Fibroblast of skin of left biceps (primary cell): ENCODE measurements around the gene ABCC11.

ENCODE experiments used
- DNase-seq, 2 experiments: peaks; one replicate each; pipeline ENCODE4 v3.0.0-alpha.2; 2013; ENCODE audit warnings: low read depth in 2 of 2

ABCC11 gene

DNA sequence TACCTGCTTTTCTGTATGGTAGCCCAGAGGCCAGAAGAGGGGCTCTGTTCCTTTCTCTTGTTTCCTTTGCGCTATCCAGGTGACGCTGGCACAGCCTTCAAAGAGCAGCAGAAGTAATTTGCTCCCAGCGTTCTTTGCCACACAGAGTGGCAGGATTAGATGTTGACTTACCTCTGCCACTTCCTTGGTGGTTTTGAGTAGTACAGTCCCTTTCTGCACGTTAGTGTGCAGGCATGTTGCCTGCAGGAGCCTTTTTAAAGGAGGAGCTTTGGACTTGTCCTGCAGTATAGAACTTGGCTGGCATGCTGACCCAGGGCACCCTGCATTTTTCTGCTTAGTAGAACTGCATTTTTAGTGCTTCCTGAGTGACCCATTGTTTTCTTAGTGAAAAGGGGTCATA, at the start of gene ABCC11:
TSS of gene ABCC11 (minus strand) at position 229 of the 400 bp plus-strand sequence. CDS start 15,618 bp downstream, outside the sequence.
- DNase-seq, result no peak

GRCh38 chr16:48295488-48296281, 48.3 kb upstream of the ABCC11 start:
- DNase-seq, result no peak

DNA sequence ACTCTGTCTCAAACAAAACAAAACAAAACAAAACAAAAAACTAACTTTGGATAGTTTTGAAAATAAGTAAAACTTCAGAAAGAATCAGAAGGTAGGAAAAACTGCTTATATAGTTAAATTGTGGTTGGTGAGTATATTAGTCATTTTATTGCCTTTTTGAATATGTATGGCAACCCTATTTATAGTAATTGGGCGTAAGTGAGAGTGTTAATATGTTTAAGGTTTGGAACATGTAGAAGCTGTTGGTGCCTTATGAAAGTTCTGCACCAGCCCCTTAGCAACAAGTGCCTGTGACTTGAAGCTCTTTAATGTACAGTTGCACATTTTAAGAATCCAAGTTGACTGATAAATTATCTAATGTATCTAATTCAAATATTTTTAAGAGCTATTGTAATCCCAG, 47.4 kb upstream of the ABCC11 start:
- DNase-seq, result no peak

DNA sequence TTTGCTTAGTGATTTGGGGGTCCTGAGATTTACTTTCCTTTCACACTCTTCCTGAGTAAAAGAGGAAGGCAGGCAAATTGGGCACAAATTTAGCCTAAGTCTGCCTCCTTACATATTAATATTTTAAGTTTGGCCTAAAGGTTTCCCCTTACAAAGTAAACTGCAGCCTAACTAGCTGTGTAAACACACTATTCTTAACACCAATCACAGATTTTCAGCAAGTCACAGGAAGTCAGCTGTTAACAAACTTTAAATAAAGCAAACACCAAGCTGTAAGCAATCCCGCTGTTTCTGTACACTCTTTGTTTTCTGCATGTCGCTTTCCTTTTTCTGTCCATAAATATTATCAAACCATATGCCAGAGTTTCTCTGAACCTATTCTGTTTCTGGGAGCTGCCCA, 45.1 kb upstream of the ABCC11 start:
- no peak for DNase-seq

- no peak for DNase-seq
These were observed 44.4 kb upstream of the ABCC11 start for GRCh38 chr16:48291754-48292153.

DNA sequence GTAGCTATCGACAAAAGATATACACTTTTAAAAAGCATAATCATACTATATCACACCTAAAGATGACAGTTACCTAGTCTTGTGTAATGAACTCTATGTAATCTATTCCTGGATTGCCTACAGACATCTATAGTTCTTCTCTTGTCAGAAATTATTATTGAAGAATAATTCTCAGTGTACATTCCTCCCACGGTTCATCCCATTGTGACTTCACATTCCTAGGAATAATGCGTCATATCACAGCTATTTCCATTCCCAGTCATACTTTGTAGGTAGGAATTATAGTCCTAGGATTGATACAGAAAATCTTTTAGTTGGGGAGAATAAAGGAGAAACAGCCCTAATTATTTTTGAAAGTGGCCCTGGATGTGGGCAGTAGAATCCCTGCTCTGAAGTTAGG, 44.0 kb upstream of the ABCC11 start:
- DNase-seq, result no peak

GRCh38 chr16:48287239-48287638, 39.9 kb upstream of the ABCC11 start:
- no peak for DNase-seq

DNA sequence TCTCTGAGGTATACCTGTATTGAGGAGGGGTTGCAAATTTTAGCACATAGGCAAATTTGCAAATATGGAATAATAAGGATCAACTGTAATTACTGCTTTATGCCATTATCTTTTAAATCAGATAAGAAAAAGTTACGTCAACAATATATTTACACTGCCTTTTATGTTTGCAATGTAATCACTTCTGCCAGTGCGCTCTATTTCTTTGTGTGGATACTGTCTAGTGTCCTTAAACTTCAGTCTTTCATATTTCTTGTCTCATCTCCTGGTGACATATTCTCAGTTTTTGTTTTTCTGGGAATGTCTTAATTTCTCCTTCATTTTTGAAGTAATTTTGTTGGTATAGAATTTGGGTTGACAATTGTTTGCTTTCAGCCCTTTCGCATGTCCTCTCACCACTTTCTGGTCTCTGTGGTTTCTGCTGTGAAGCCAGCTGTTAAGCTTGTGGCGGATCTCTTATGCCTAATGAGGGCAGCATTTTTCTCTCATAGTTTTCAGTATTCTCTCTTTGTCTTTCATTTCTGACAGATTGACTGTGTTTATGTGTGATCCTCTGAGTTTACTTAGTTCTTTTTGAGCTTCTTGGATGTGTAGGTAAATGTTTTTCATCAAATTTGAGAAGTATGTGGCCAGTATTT, 37.6 kb upstream of the ABCC11 start:
- DNase-seq, result no peak

DNA sequence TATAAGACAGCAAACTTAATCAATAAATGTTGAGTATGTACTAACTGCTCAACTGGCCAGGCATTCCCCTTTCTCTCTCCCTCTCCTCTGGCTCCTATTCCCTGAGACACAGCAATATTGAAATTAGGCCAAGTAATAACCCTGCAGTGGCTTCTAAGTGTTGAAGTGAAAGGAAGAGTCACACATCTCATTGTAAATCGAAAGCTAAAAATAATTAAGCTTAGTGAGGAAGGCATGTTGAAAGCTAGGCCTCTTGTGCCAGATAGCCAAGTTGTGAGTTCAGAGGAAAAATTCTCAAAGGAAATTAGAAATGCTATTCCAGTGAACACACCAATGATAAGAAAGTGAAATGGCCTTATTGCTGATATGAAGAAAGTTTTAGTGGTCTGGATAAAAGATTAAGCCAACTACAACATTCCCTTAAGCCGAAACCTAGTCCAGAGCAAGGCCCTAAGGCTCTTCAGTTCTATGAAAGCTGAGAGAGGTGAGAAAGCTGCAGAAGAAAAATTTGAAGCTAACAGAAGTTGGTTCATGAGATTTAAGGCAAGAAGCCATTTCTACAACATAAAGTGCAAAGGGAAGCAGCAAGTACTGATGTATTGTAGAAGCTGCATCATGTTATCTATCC, 35.4 kb upstream of the ABCC11 start:
- DNase-seq, result no peak

GRCh38 chr16:48280546-48280945, 33.2 kb upstream of the ABCC11 start:
- DNase-seq, result no peak

DNA sequence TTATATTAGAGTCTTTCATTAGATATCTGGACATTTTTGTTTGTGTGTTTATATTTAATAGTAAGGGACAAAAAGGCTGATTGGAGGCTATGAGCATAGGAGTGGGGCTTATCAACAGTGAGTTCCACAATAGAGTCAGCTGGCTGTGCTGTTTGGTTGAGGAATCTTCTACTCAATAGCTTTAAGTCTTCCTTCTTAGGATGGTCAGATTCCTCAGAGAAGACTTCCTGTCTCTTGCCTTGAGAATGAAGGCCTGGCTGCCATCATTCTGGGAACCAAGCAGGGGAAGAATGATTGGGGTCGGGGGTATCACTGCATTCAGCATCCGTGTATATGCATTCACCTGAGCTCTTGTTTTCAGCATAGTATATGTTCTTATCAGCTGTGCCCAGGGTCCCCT, 31.9 kb upstream of the ABCC11 start:
- no peak for DNase-seq

DNA sequence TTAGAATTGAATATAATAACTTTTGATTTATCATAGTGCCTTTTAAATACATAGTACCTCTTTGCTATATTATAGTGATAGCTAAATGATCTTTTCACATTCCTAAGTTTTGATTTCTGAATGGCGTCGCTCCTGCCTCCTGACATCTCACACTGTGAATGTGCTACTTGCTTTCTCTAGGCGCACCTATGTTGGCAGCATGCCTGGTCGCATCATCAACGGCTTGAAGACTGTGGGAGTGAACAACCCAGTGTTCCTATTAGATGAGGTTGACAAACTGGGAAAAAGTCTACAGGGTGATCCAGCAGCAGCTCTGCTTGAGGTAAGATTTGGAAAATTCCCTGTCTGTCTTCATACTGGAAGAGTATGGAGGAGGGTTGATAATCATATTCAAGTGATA, 29.8 kb upstream of the ABCC11 start:
- DNase-seq, result no peak

DNA sequence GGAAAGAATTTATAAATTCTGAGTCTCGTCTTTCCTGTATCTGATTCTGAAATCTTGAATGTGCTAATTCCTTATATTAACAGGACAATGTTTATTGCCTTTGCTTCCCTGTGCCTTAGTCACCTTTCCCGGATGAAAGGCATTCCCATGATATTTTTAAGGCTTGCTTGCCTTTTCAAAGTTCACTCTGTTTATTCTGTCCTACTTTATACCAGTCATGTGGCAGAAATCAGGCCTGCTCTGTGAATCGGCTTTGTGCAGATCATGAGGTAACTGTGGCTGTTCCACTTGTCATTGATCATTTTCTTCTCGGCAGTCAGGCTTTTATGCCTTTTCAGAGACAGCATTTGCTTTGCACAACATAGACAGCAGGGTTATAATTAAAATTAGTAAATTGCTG, 28.8 kb upstream of the ABCC11 start:
- no peak for DNase-seq

DNA sequence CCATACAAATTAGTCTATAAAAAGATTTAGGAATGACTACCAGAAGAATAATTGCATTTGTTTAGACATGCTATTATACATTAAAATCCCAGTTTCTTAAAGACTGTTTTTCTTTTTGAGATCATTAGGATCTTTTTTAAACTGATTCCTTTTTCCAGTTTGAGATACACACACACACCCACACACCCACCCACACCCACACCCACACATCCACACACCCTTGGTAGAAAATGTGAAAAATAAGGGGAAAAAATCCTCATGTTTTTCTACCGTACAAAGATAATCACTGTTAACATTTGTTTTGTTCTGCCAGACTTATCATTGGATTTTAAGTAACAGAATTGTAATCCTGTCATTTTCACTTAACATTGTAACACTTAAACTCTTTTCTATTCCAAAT, 27.1 kb upstream of the ABCC11 start:
- DNase-seq, result no peak

DNA sequence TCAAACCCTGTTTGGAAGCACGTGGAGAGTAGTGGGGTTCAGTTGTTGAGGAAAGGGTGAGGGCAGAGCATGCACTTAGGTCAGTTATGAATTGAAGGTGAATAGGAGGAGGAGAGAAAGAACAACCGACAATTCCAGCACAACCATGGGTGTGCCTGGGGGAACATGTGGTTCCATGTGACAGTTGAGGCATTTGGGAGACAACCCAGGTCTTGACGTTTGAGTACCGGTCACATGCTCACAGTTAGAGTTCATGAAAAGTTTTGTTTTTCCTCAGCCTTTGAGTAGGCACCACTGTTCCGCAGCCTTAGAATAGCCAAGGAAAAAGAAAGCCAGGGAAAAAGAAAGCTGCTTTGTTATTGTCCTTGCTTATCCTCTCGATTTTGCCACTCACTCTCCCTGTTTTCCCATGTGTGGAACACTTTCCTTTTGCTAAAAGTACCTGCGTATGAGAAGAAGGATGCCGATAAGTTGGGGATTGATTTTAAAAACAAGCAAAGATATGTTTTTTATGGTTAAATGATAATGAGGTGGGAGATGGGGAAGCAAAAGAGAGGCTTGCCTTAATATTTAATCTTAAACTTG, 25.6 kb upstream of the ABCC11 start:
- DNase-seq, result no peak

- DNase-seq, result no peak
These were observed 24.4 kb upstream of the ABCC11 start for GRCh38 chr16:48271728-48272127.

GRCh38 chr16:48269011-48269410, 21.7 kb upstream of the ABCC11 start:
- no peak for DNase-seq

GRCh38 chr16:48262631-48263030, 15.3 kb upstream of the ABCC11 start:
- no peak for DNase-seq

GRCh38 chr16:48261569-48261968, 14.2 kb upstream of the ABCC11 start:
- DNase-seq, result no peak

GRCh38 chr16:48256579-48257177, 9.3 kb upstream of the ABCC11 start:
- DNase-seq, result no peak

- DNase-seq, result no peak
These were observed 4.7 kb upstream of the ABCC11 start for GRCh38 chr16:48252013-48252412.
